HepG2 (cell line): ENCODE results near the gene IL17RB.

Source experiments
- FOXM1 ChIP-seq: sonication (generic); formaldehyde crosslinking; IDR thresholded peaks from 2 replicates; pipeline ENCODE4 v1.5.0; 2020; ENCODE audit warnings: missing genetic modification reagents
- NCOA5 ChIP-seq: sonication (generic); formaldehyde crosslinking; IDR thresholded peaks from 2 replicates; pipeline ENCODE4 v1.4.0; 2020; ENCODE audit warnings: missing genetic modification reagents
- ZFP36 ChIP-seq: fragments of 150-350 bp; IDR thresholded peaks from 2 replicates; pipeline ENCODE4 v1.6.1; 2018; ENCODE audit warnings: borderline replicate concordance, low read length, low read depth; ENCODE audit not compliant: partially characterized antibody

- TF ChIP-seq NCOA5 (CRISPR knock-in tag) (no peak), ZFP36 (no peak), FOXM1 (no peak)
These were observed 53.4 kb downstream of the IL17RB start for GRCh38 chr3:53899750-53900149.
